ENCODE measurements around the gene FBXO31. TPM values are rescaled to one million over a fixed set of nuclear protein-coding genes. Genes with fewer than 3 reads are reported as not detected.

Gene FBXO31
- total RNA-seq, 6 donors from 2014 or later = 15.9 to 103 (median 31.4) TPM

- H3K36me3 ChIP-seq = no peaks in the 10 kb centered on the region
- ATAC-seq (ENCODE audit: low FRiP score in 2 of 2) (no peak), DNase-seq (no peak)
- H3K9me3 ChIP-seq = no peaks in the 10 kb centered on the region
- no peaks in the 10 kb centered on the region for H3K4me1 ChIP-seq
- no peaks in the 10 kb centered on the region for H3K27me3 ChIP-seq
- no peak overlapping the region for H3K27ac ChIP-seq
- H3K4me3 ChIP-seq = no peak overlapping the region
- TF ChIP-seq EP300 (IDR thresholded peaks at IDR 0.05) (no peak), POLR2AphosphoS5 (IDR thresholded peaks at IDR 0.05) (no peak), POLR2A (IDR thresholded peaks at IDR 0.05) (no peak), CTCF (IDR thresholded peaks at IDR 0.05) (no peak)
- 78 to 91% methylated on average over 4 of the region's 4 CpGs for WGBS, 2 donors
These were observed 74.8 kb downstream of the FBXO31 start for GRCh38 chr16:87308826-87309225.

GRCh38 chr16:87306516-87306915 is 77.1 kb downstream of the FBXO31 start:
- TF ChIP-seq EP300 (IDR thresholded peaks at IDR 0.05) = no peak
- no peak for TF ChIP-seq POLR2AphosphoS5 (IDR thresholded peaks at IDR 0.05)
- TF ChIP-seq CTCF (IDR thresholded peaks at IDR 0.05) = no peak
- no peak for TF ChIP-seq POLR2A (IDR thresholded peaks at IDR 0.05)
- H3K36me3 ChIP-seq = no peaks in the 10 kb centered on the region
- DNase-seq = no peak
- ATAC-seq (ENCODE audit: low FRiP score in 2 of 2) = no peak
- H3K27ac ChIP-seq = no peak overlapping the region
- no peaks in the 10 kb centered on the region for H3K27me3 ChIP-seq
- no peaks in the 10 kb centered on the region for H3K9me3 ChIP-seq
- no peak overlapping the region for H3K4me3 ChIP-seq
- no peaks in the 10 kb centered on the region for H3K4me1 ChIP-seq
- 91 to 96% methylated on average over 3 of the region's 3 CpGs for WGBS, 2 donors

- H3K4me3 ChIP-seq = no peak overlapping the region
- WGBS, 2 donors = 72 to 78% methylated on average over 12 to 24 of the region's 30 CpGs
- no peak overlapping the region for H3K27ac ChIP-seq
- peak in 1 of 2 donors; percentile 64 for DNase-seq
- TF ChIP-seq EP300 (IDR thresholded peaks at IDR 0.05) (no peak), CTCF (IDR thresholded peaks at IDR 0.05) (no peak), POLR2AphosphoS5 (IDR thresholded peaks at IDR 0.05) (no peak), POLR2A (IDR thresholded peaks at IDR 0.05) (no peak)
- H3K9me3 ChIP-seq = no peaks in the 10 kb centered on the region
- H3K27me3 ChIP-seq = no peaks in the 10 kb centered on the region
- ATAC-seq (ENCODE audit: low FRiP score in 2 of 2) = peak in 1 of 2 donors; percentile 23
- no peaks in the 10 kb centered on the region for H3K4me1 ChIP-seq
- H3K36me3 ChIP-seq = no peaks in the 10 kb centered on the region
These were observed 77.8 kb downstream of the FBXO31 start for GRCh38 chr16:87305505-87306391.

- Histone ChIP-seq H3K4me1 (no peaks in the 10 kb centered on the region), H3K27me3 (no peaks in the 10 kb centered on the region), H3K36me3 (no peaks in the 10 kb centered on the region), H3K9me3 (no peaks in the 10 kb centered on the region), H3K4me3 (no peak overlapping the region), H3K27ac (no peak overlapping the region)
- 61 to 78% methylated on average over 10 of the region's 10 CpGs for WGBS, 2 donors
- ATAC-seq (ENCODE audit: low FRiP score in 2 of 2) (peak in 1 of 2 donors; percentile 6), DNase-seq (peak in 1 of 2 donors; percentile 32)
- TF ChIP-seq CTCF (IDR thresholded peaks at IDR 0.05) (no peak), EP300 (IDR thresholded peaks at IDR 0.05) (no peak)
These were observed 78.6 kb downstream of the FBXO31 start for GRCh38 chr16:87304951-87305350.
